ENCODE results near the gene ENDOV. TPM values are rescaled to one million over a fixed set of nuclear protein-coding genes. Genes with fewer than 3 reads are reported as not detected.

Gene ENDOV
- total RNA-seq, 2 donors from 2014 or later, result 27.3 to 46.7 TPM

DNA sequence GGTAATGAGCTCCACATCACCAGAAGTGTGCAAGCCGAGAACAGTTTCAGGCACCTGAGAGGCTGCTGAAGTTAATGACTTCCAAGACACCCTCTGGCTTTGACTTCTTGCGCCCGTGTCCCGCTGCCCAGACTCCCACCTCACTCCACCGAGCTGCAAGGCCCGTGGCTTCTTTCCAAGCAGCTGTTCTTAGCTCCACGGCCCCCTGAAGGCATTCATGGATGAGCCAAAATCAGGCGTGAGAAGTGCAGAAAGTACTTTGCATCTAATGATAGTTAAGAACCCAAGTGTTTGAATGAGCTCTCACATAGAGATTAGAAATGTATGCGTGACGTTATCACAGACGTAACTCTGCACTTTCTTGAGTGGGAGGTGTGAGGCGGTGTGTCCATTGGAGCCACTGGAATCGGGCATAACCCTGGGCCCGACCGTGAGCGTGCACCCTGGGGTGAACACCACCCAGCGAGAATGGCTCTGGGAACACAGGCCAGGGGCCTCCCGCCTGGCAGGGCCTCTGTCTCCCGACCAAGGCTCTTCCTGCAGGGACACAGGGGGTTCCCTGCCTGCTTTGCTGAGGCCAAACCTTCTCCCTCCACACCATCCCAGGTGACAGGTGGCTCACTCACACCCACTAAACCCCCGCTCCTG, 50.5 kb downstream of the ENDOV start:
- H3K4me3 ChIP-seq, result no peak overlapping the region
- H3K9me3 ChIP-seq, result no peaks in the 10 kb centered on the region
- H3K36me3 ChIP-seq, result no peaks in the 10 kb centered on the region
- no peak for ATAC-seq (ENCODE audit: insufficient number of reproducible peaks, low FRiP score, low read depth)
- DNase-seq (ENCODE audit: low spot score), result no peak
- no peak overlapping the region for H3K27ac ChIP-seq
- H3K4me1 ChIP-seq (ENCODE audit: control insufficient read depth in 1 of 2, low read depth in 2 of 2), result no peaks in the 10 kb centered on the region
- no peaks in the 10 kb centered on the region for H3K27me3 ChIP-seq (replicated peaks; ENCODE audit: insufficient read depth)
- TF ChIP-seq CTCF (IDR thresholded peaks at IDR 0.05), result no peak

GRCh38 chr17:80466188-80466705, 51.3 kb downstream of the ENDOV start:
- TF ChIP-seq CTCF (IDR thresholded peaks at IDR 0.05), result no peak
- ATAC-seq (ENCODE audit: insufficient number of reproducible peaks, low FRiP score, low read depth) (no peak), DNase-seq (ENCODE audit: low spot score) (no peak)
- H3K4me3 ChIP-seq, result no peak overlapping the region
- H3K9me3 ChIP-seq, result no peaks in the 10 kb centered on the region
- H3K27ac ChIP-seq, result no peak overlapping the region
- H3K27me3 ChIP-seq (replicated peaks; ENCODE audit: insufficient read depth), result no peaks in the 10 kb centered on the region
- H3K36me3 ChIP-seq, result no peaks in the 10 kb centered on the region
- no peaks in the 10 kb centered on the region for H3K4me1 ChIP-seq (ENCODE audit: control insufficient read depth in 1 of 2, low read depth in 2 of 2)

DNA sequence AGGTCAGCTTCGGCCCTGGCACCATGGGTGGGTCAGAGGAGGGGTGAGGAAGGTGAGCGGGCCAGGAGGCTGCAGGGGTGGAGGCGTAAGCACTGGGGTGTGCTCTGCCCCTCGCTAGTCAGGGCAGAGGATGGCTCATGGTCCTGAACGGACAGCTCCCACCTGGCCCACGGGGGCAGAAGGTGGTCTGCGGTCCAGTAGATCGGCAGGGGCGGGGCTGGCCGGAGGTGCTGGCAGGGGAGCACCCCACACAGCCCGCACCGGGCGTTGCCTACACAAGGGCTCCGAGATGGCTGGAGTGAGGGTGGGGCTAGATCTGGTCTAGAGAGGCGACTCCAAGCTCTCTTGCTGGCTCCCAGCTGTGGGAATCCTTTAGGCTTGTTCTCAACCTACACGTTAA, 53.3 kb downstream of the ENDOV start:
- DNase-seq (ENCODE audit: low spot score) (no peak), ATAC-seq (ENCODE audit: insufficient number of reproducible peaks, low FRiP score, low read depth) (no peak)
- H3K27ac ChIP-seq, result no peak overlapping the region
- no peak for TF ChIP-seq CTCF (IDR thresholded peaks at IDR 0.05)
- no peaks in the 10 kb centered on the region for H3K9me3 ChIP-seq
- H3K4me3 ChIP-seq, result no peak overlapping the region
- no peaks in the 10 kb centered on the region for H3K4me1 ChIP-seq (ENCODE audit: control insufficient read depth in 1 of 2, low read depth in 2 of 2)
- H3K36me3 ChIP-seq, result no peaks in the 10 kb centered on the region
- no peaks in the 10 kb centered on the region for H3K27me3 ChIP-seq (replicated peaks; ENCODE audit: insufficient read depth)

DNA sequence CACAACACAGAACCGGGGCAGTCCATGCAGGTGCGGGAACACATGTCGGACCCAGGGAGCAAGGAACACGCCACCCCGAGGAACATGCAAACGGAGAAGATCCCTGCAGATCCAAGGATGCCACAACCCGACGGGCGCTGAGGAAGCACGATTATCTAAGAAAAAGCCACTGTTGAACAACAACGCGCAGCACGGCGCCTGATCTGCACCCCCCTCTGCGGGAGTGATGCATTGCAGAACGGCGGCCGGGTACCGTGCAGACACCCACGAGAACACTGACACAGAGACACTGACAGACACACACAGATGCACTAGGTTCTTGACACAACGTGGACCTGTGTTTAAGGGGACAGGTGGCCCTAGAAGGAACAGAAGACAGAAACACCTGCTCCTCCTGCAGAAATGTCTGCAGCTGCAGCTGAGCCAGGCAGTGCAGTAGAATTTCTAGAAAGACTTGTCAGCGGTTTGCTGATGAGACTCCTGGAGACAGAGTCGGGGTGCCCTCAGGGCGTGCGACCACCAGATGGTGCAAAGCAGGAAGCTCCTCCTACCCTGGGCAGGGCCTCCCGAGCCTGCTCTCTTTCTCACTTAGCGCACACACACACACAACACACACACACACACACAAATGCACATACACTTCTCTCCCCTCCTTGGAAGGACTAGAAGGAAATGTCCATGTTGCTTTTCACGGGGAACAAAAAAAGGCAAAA, 54.0 kb downstream of the ENDOV start:
- peaks cover 0 to 1% of the 10 kb centered on the region in 2 donors for H3K4me1 ChIP-seq (ENCODE audit: control insufficient read depth in 1 of 2, low read depth in 2 of 2)
- no peaks in the 10 kb centered on the region for H3K9me3 ChIP-seq
- no peaks in the 10 kb centered on the region for H3K36me3 ChIP-seq
- H3K27me3 ChIP-seq (replicated peaks; ENCODE audit: insufficient read depth), result no peaks in the 10 kb centered on the region
- no peak overlapping the region for H3K27ac ChIP-seq
- DNase-seq (ENCODE audit: low spot score) (no peak), ATAC-seq (ENCODE audit: insufficient number of reproducible peaks, low FRiP score, low read depth) (no peak)
- no peak for TF ChIP-seq CTCF (IDR thresholded peaks at IDR 0.05)
- H3K4me3 ChIP-seq, result no peak overlapping the region

DNA sequence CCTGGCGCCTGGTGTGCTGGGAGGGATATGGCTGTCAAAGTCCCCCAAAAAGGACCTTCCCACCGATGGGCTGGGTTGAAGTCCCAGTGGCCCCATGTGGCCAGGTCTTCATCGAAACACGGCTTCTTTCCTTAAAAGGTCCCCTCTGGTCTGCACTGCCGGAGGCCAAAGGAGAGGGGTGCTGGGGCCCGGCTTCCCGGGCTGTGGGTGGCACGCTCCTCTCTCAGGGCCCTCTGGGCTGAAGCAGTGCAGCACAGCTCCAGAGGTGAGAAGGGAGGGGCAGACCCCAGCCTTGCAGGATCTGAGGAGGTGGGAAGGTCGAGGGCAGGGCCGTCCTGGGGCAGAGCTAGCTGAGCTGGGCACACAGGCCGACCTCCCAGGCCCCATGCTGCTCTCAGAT, 54.7 kb downstream of the ENDOV start:
- Histone ChIP-seq H3K27me3 (replicated peaks; ENCODE audit: insufficient read depth) (no peaks in the 10 kb centered on the region), H3K4me1 (ENCODE audit: control insufficient read depth in 1 of 2, low read depth in 2 of 2) (peaks cover 6 to 8% of the 10 kb centered on the region in 2 donors), H3K36me3 (no peaks in the 10 kb centered on the region), H3K27ac (no peak overlapping the region), H3K9me3 (no peaks in the 10 kb centered on the region), H3K4me3 (no peak overlapping the region)
- DNase-seq (ENCODE audit: low spot score) (no peak), ATAC-seq (ENCODE audit: insufficient number of reproducible peaks, low FRiP score, low read depth) (no peak)
- no peak for TF ChIP-seq CTCF (IDR thresholded peaks at IDR 0.05)

Data from thoracic aorta (tissue), 2 donors.